Hematopoietic multipotent progenitor cell treated with erythropoietin and hydrocortisone succinate and interleukin-3 and kit ligand, for 15 days (in vitro differentiated cells): Measurements from ENCODE around the gene NOS1AP.

ENCODE experiments used
- DNase-seq: peaks from one replicate; pipeline ENCODE4 v3.0.0-alpha.2; 2015; ENCODE audit warnings: low spot score

Gene NOS1AP

DNA sequence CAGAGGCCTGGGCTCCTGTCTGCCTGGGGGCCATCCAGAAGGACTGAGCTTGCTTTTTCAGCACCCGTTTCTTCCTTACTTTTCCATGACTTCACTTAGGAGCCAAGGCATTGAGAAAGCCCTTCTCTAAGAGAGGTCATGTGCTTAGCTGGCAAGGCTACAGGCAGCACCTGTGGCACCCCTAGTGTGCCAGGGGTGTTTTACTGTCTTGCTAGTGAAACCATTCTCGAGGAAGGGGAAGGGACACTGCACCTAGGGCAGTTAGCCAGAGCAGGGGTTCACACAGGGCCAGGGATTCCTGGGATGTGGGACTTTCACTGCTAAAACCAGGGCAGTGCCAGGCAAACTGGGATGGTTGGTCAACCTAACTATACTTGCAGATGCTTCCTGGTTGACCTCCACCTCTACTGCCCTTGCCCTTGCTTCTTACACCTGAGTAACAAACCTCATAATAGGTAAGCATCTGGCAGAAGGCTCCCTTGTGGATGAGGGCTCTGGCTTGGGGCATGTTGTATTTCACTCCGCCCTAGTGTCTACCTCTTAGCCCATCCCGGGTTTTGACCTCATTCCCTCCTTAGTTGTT is 69.2 kb downstream of the NOS1AP start:
- DNase-seq: no peak

- DNase-seq: no peak
These were observed 69.7 kb downstream of the NOS1AP start for GRCh38 chr1:162139211-162139610.

GRCh38 chr1:162141281-162142054 is 72.0 kb downstream of the NOS1AP start:
- no peak for DNase-seq

DNA sequence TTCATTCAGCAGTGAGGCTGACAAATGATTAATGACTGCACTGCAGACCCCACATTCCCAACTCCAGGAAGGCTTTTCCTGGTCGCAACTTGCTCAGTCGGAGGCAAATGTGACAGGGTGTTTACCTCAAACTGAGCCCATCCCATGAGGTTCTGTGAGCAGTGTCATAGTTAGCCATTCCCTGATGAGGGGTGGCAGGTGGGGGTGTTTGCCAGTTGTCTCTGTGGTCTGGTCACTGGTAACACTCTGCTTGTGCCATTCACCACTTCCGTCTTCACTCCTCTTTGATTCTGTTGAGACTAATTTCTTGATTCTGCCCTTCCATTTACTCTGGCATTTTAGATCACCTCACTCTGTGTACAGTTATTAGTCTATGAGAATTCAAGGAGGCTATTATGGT is 73.5 kb downstream of the NOS1AP start:
- no peak for DNase-seq

DNA sequence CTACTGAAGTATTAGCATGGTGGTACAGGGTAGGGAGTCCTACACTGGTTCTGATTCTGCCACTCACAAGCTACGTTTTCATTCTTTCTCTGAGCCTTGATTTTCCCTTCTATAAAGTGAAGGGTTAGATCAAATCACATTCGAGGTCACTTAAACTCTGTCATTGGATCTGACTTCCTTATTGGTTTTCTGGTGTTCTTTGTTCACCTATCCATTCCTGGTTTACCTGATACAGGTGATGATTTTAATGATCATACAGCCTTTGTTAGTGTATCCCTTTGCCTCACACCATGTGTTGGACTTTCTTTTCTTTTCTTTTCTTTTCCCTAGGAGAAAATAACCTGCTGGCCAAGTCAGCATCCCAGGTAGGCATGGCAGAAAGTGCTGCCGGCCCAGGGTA is 74.8 kb downstream of the NOS1AP start:
- no peak for DNase-seq

DNA sequence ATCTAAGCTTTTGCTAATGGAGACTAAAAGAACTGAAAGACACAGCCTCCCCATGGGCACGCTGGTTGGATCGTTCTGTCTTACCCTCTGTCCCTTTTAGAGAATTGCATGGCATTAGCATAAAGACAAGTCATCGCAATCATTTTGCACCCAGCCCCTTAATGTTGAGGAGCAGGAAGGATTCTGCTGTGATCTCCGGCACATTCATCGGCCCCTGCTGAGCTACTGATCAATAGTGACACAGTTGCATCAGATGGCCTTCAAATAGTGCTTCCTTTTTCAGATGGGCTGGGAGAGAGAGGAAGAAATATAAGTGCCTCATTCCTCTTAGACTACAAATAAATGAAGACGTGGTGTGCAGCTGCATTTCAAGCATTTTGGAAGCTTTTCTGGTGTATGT is 75.4 kb downstream of the NOS1AP start:
- no peak for DNase-seq

- no peak for DNase-seq
These were observed 75.9 kb downstream of the NOS1AP start for GRCh38 chr1:162145280-162145965.

DNA sequence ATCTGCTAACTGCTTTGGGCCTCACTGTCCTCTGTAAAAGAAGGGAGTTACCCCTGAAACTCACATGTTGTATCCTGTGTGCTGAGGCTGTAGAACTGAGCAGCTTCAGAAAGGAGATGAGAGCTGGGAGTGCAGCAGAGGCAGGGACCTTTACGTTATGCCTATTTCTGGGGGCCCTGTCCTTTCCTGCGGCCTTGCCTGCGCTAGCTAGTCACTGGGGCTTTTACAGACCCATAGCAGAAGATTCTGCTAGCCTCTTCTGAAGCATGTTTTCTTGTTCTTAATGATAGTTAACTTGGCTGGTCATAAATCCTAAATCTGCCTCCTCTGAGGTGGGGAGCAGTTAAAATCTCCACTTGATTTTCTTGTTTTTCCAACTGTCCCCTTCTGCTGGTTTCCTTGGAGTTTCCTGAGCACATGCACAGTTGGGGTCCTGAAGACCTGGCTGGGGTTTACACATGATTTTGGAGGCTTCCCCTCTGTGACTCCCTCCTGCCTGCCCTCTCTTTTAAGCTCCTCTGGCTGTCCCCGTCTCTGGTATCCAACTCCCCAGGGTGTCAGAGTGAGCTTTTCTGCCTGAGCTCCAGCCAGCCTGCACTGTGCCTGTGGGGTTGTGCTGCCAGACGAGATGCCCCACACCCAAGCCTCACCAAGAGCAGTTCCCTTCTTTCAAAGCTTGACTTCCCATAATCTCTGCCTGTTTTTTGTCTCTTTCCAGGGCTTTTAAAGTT is 76.6 kb downstream of the NOS1AP start:
- DNase-seq: no peak

- no peak for DNase-seq
These were observed 78.3 kb downstream of the NOS1AP start for GRCh38 chr1:162147760-162148159.

DNA sequence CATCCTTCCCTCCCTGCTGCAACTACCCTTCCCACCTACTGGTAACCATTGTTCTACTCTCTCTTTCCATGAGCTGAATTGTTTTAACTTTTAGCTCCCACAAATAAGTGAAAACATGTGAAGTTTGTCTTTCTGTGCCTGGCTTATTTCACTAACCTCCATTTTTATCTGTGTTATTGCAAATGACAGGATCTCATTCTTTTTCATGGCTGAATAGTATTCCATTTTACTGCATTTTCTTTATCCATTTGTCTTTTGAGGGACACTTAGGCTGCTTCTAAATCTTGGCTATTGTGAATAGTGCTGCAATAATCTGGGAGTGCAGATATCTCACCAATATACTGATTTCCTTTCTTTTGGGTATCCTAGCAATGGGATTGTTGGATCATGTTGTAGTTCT is 80.6 kb downstream of the NOS1AP start:
- DNase-seq: no peak

DNA sequence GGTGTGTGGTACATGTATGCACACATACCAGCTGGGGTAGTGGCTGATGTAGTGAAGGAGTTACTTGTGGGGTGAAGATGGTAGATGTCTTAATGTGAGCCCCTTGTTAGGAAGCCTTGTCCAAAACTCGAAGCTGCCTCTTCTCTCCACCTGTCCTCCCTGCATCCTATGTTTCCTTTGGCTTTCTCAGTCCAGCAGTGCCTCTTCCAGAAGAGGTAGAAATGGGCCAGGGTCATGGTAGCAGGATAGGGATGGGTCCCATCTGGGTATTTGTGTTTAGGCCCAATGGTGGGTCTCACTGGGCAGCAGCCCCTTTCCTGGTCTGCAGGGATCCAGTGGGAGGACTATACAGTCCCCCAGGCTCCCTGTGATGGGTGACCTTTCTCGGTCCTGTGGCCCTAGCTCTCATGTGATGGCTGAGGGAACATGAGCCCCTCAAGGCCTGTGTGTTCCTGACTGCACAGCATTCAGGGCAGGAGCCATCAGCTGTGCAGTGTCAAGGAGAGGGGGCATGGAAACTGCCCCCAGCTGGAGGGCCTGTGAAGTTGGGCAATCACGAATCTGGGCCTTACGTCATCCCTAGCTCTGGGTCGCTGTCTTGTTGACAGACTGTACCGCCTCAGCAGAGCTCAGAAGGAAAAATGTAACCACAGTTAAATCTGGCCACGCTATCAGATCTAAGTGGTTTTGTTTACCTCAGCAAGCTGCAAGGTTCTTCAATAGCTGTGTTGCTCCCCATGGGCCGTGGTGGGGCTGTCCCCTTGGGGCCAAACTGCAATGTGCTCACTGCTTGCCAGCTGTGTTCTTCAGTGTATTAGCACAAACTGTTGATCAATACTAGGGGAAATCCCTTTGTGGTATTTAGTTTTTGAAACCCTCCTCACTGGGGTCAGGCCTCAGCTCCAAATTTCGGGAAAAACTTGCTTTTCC is 82.7 kb downstream of the NOS1AP start:
- no peak for DNase-seq

- no peak for DNase-seq
These were observed 83.9 kb downstream of the NOS1AP start for GRCh38 chr1:162153374-162153773.

DNA sequence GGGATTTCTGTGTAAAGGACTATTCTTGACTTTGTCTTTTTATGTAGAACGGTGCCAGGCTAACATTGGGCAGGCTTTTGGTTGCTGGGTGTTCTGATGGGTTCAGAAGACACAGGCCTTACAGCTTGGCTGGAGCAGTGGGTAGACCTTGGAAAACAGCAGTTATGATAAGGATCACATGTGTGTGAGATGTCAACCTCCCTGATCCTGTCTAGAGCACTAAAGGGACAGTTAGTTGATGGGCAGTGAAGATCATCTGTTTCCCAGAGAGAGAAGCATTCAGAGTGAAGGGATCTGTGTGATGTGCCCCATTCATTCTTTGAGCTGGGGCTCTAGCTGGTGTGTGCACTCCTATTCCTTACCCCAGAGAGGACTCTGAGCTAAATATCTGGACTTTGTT is 88.0 kb downstream of the NOS1AP start:
- no peak for DNase-seq

DNA sequence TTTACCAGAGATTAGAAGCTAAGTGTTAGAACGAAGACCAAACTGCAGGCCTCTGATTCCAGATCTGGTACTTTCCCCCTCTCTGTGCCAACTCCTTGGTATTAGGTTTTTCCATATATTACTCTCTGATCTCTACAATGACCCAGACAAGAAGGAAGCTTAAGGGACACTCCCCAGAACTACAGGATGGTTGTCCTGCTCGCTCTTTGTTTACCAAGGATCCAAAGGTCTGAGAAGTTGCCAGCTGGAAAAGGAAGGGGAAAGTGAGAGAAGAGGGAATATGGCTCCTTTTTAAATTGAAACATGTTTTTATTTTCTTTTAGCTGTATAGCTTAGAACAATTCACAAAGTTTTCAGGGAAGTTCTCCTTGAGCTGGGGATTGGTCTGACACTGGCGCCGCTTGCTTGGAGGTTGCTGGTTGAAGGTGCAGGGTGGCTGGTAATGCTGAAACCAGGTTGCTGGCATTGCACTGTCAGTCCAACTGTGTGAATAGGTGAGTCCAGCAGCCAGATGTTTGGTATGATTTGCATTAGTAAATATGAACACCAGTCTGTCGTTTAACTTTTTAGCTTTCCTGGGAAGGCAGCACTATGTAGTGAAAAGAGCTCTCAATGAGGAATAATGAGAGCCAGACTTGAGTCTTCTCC is 89.3 kb downstream of the NOS1AP start:
- no peak for DNase-seq

- no peak for DNase-seq
These were observed 90.0 kb downstream of the NOS1AP start for GRCh38 chr1:162159515-162159914.

GRCh38 chr1:162161916-162162550 is 92.5 kb downstream of the NOS1AP start:
- no peak for DNase-seq

- no peak for DNase-seq
These were observed 96.0 kb downstream of the NOS1AP start for GRCh38 chr1:162165528-162165927.

DNA sequence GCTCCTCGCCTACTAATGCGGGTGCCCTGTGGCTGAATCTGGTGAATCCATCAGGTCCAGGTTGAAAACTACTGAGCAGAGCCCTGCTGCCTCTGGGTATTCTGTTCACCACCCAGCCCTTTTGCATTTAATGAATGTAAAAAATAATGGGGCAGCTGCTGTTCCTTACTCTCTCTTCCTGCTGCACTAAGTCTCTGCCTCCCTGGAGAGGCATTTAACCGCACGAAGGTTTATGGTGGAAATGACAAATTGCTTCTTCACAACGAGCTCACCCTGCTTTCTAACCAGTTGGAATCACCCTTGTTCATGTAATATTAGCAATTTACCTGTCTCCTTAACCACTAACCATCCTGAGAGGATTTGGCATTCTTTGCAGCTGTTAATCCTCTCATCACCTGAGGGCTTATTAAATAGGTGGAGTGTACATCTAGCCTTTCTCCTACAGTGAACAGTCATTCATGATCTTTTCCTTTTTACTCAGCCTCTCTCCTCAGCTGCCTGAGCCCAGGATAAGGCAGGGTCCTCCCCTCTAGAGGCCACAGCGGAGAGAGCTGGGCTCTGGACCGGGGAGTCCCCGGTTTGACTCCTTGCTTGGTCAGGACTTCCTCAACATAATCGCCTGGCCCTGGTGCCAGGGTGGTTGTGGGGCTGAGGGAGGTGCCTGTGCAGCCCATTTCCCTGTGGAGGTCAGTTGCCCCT is 97.6 kb downstream of the NOS1AP start:
- no peak for DNase-seq

GRCh38 chr1:162168261-162168660 is 98.8 kb downstream of the NOS1AP start:
- no peak for DNase-seq
